GM18909 (cell line): Measurements from ENCODE around the gene ASH1L.
"Not testable (repeated sequence)": the region's sequence is repeated elsewhere in the genome, so short reads cannot be mapped to it uniquely, and the experiment has no call there.

ENCODE experiments used
- ATAC-seq: cut with Tn5 transposase; IDR thresholded peaks from one replicate; pipeline ENCODE4 v1.9.1; 2021; ENCODE audit warnings: mild to moderate bottlenecking; ENCODE audit not compliant: unreplicated experiment, poor library complexity

ASH1L gene

GRCh38 chr1:155458111-155458510, 104.5 kb downstream of the ASH1L start:
- ATAC-seq = no peak

- ATAC-seq = no peak
Measured at GRCh38 chr1:155457266-155457665, 105.3 kb downstream of the ASH1L start.

- ATAC-seq = no peak
Measured at GRCh38 chr1:155455588-155456195, 106.9 kb downstream of the ASH1L start.

GRCh38 chr1:155454096-155454495, 108.5 kb downstream of the ASH1L start:
- no peak for ATAC-seq

- no peak for ATAC-seq
Measured at GRCh38 chr1:155453141-155453540, 109.5 kb downstream of the ASH1L start.

GRCh38 chr1:155451199-155451598, 111.4 kb downstream of the ASH1L start:
- ATAC-seq = no peak

- ATAC-seq = not testable (repeated sequence)
Measured at GRCh38 chr1:155442431-155442830, 120.2 kb downstream of the ASH1L start.

DNA sequence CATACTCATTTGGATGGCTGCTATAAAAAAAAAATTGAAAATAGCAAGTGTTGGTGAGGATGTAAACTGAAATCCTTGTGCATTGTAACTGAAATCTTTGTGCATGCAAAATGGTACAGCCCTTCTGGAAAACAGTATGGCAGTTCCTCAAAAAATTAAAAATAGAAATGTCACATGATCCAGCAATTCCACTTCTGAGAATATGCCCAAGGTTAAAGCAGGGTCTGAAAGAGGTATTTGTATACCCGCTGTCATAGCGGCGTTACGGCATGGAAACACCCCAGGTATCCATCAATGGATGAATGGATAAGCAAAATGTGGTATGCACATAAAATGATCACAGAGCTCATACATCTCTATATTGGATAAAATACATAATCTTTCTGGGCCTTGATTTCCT, 125.2 kb downstream of the ASH1L start:
- ATAC-seq = no peak

- not testable (repeated sequence) for ATAC-seq
Measured at GRCh38 chr1:155433831-155434389, 128.7 kb downstream of the ASH1L start.

GRCh38 chr1:155433128-155433830, 129.3 kb downstream of the ASH1L start:
- not testable (repeated sequence) for ATAC-seq

GRCh38 chr1:155424091-155424490, 138.5 kb downstream of the ASH1L start:
- ATAC-seq = no peak

- no peak for ATAC-seq
Measured at GRCh38 chr1:155420788-155421187, 141.8 kb downstream of the ASH1L start.

- not testable (repeated sequence) for ATAC-seq
Measured at GRCh38 chr1:155411840-155412239, 150.8 kb downstream of the ASH1L start.

DNA sequence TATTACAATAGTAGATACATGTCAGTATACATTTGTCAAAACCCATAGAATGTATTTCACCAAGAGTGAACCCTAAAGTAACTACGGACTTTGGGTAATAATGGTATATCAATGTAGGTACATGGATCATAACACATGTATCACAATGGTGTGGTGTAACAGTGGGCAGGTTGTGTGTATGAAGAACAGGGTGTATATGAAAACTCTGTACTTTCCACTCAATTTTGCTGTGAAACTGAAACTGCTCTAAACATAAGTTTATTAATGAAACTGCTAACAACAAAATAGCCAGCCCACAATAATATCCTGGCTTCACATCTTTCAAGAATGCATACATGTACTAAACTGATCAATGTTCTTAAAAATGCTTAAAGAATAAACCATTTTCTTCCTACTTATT, 151.7 kb downstream of the ASH1L start:
- ATAC-seq = no peak

DNA sequence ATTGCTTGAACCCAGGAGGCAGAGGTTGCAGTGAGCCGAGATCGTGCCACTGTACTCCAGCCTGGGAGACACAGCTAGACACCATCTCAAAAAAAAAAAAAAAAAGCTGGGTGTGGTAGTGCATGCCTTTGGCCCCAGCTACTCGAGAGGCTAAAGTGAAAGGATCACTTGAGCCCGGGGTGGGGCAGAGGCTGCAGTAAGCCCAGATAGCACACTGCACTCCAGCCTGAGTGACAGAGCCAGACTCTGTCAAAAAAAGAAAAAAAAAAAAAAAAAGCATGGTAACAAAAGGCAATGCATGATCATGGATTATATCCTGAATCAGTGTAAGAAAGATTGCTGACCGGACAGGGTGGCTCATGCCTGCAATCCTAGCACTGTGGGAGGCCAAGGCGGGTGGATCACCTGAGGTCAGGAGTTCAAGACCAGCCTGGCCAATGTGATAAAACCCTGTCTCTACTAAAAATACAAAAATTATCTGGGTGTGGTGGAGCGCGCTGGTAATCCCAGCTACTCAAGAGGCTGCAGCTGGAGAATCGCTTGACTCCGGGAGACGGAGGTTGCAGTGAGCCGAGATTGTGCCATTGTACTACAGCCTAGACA, 165.6 kb downstream of the ASH1L start:
- ATAC-seq = no peak

DNA sequence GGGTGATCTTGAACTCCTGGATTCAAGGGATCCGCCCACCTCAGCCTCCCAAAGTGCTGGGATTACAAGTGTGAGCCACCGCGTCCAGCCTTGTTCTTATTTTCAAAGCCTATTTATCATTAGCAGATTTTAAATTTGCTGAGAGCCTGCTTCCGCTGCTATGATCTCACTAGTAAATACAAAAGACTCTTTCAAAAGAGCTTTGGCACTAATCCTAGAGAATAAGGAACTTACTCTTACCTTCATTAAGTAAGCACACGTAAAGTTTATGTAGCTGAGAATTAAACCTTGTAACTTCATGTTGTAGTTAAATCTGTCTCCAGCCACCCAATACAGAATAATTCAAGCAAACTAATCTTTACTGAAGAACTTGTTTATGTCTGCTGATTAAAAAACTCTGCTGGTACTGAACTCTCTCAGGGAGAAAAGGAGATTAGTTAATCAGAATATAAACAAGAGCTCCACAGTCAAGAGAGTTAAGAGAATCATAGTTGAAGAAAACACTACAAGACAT, 169.6 kb downstream of the ASH1L start:
- no peak for ATAC-seq

DNA sequence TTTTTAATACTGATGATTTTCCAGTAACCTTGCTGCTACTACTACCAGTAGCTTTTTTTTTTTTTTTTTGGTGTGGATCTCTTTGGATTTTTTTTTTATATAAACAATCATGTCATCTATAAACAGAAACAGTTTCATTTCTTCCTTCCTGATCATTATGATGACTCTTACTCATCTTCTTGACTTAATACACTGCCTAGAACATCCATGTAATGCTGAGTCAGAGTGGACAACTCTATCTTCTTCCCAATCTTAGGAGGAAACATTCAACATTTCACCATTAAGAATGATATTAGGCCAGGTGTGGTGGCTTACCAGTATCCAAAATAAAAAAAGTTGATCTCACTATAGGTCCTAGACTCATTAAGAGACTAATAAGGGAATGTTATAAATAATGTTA, 172.8 kb downstream of the ASH1L start:
- no peak for ATAC-seq

GRCh38 chr1:155385836-155386235, 176.8 kb downstream of the ASH1L start:
- not testable (repeated sequence) for ATAC-seq

- ATAC-seq = no peak
Measured at GRCh38 chr1:155383406-155383805, 179.2 kb downstream of the ASH1L start.

- ATAC-seq = no peak
Measured at GRCh38 chr1:155379631-155380090, 182.9 kb downstream of the ASH1L start.

DNA sequence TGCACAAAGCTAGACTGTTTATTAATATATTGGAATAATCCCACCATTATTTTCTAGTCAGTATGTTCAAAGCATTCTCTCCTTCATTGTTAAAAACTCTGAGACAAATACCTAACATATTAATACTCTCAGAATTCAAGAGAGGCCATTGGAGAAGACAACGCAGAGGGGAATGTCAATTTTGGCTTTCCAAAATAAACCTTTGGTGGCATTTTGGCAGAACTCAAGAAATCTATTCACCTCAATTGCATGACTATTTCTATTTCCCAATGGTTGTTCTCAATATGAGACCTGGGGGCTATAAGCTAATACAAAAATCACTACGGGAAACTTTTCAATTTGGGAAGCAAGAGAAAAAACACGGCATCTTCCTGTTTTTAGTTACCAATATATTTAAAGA, 183.4 kb downstream of the ASH1L start:
- no peak for ATAC-seq
